Ishikawa (cell line): ENCODE measurements around the gene JAG2.

Experiments used
- CEBPB ChIP-seq: IDR thresholded peaks from 2 replicates; pipeline ENCODE4 v1.6.1; 2012
- CREB1 ChIP-seq: IDR thresholded peaks from 2 replicates; pipeline ENCODE4 v1.6.1; 2012; ENCODE audit warnings: low read depth
- EGR1 ChIP-seq: IDR thresholded peaks from 2 replicates; pipeline ENCODE4 v1.6.1; 2012
- EP300 ChIP-seq: IDR thresholded peaks from 2 replicates; pipeline ENCODE4 v1.6.1; 2012; ENCODE audit warnings: borderline replicate concordance
- FOXM1 ChIP-seq: IDR thresholded peaks from 2 replicates; pipeline ENCODE4 v1.6.1; 2012; ENCODE audit warnings: low read depth, borderline replicate concordance
- NFIC ChIP-seq: IDR thresholded peaks from 2 replicates; pipeline ENCODE4 v1.6.1; 2012
- RAD21 ChIP-seq: IDR thresholded peaks from 2 replicates; pipeline ENCODE4 v1.6.1; 2012; ENCODE audit warnings: low read depth
- TAF1 ChIP-seq: IDR thresholded peaks from 2 replicates; pipeline ENCODE4 v1.6.1; 2012; ENCODE audit warnings: low read depth, mild to moderate bottlenecking
- TCF12 ChIP-seq: IDR thresholded peaks from 2 replicates; pipeline ENCODE4 v1.6.1; 2012; ENCODE audit warnings: low read depth
- TEAD4 ChIP-seq: IDR thresholded peaks from 2 replicates; pipeline ENCODE4 v1.6.1; 2012
- YY1 ChIP-seq: IDR thresholded peaks from 2 replicates; pipeline ENCODE4 v1.6.1; 2012; ENCODE audit warnings: low read depth
- ZBTB7A ChIP-seq: IDR thresholded peaks from 2 replicates; pipeline ENCODE4 v1.6.1; 2012; ENCODE audit warnings: low read depth
- TF ChIP-seq, protein P1 (sequence below): IDR thresholded peaks from 2 replicates; pipeline ENCODE4 v1.6.1; 2012
- TF ChIP-seq, protein P2 (sequence below): IDR thresholded peaks from 2 replicates; pipeline ENCODE4 v1.6.1; 2012
- TF ChIP-seq, protein P3 (sequence below): IDR thresholded peaks from 2 replicates; pipeline ENCODE4 v1.6.1; 2012; ENCODE audit warnings: low read depth, mild to moderate bottlenecking

The JAG2 gene

DNA sequence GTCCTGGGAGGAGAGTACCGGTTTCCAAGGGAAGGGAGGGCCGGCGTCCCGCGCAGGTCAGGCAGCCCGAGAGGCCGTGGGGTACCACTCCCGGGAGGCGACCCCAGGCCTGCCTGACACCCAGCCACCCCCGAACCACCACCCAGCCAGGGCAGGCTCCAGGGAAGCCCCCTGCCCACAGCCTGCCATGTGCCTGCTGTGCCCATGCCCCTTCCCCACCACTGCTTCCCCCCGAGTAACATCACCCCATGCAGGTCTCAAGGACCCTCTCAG, 10.2 kb upstream of the JAG2 start:
- TF ChIP-seq TEAD4: no peak
- no peak for TF ChIP-seq YY1

DNA sequence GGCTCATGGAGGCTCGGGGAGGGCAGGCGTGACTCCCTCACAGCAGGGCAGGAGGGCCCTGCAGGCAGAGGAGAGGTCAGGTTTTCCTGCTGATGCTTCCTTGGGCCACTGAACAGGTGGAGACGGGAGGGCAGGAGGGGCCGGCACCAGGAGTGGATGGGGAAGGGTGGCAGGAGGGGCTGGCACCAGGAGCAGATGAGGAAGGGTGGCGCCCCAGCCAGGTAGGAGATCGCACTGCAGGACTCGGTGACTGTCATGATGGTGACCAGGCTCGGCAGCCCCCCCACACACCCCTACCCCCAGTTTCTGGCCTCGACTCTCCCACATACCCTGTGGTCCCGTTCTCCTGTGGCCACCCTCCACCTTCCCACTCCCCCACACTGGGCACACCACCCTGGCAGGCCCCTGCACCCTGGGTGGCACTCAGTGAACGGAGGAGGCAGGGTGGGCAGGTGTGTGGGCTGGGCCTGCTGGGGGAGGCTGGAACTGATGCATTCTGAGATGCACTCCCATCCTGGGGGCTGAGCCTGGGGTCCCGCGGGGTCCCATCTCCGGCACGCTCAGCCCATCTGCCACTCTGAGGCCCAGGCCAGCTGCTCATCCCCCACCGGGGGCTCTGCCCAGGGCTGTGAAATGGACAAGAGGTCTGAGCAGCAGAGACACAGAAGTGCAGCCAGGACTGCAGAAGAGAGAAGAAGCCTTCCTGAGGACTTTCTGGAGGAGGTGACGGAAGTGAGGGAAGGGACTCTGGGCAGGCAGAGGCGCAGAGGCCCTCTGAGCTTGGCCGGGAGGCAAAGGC, 9.7 kb upstream of the JAG2 start:
- TF ChIP-seq ZBTB7A (no peak), CEBPB (no peak), FOXM1 (no peak), EGR1 (no peak), YY1 (no peak), CREB1 (no peak), NFIC (no peak)
- TF ChIP-seq, protein P1, sequence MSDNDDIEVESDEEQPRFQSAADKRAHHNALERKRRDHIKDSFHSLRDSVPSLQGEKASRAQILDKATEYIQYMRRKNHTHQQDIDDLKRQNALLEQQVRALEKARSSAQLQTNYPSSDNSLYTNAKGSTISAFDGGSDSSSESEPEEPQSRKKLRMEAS: no peak
- TF ChIP-seq, protein P2, sequence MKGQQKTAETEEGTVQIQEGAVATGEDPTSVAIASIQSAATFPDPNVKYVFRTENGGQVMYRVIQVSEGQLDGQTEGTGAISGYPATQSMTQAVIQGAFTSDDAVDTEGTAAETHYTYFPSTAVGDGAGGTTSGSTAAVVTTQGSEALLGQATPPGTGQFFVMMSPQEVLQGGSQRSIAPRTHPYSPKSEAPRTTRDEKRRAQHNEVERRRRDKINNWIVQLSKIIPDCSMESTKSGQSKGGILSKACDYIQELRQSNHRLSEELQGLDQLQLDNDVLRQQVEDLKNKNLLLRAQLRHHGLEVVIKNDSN: no peak
- TF ChIP-seq, protein P3, sequence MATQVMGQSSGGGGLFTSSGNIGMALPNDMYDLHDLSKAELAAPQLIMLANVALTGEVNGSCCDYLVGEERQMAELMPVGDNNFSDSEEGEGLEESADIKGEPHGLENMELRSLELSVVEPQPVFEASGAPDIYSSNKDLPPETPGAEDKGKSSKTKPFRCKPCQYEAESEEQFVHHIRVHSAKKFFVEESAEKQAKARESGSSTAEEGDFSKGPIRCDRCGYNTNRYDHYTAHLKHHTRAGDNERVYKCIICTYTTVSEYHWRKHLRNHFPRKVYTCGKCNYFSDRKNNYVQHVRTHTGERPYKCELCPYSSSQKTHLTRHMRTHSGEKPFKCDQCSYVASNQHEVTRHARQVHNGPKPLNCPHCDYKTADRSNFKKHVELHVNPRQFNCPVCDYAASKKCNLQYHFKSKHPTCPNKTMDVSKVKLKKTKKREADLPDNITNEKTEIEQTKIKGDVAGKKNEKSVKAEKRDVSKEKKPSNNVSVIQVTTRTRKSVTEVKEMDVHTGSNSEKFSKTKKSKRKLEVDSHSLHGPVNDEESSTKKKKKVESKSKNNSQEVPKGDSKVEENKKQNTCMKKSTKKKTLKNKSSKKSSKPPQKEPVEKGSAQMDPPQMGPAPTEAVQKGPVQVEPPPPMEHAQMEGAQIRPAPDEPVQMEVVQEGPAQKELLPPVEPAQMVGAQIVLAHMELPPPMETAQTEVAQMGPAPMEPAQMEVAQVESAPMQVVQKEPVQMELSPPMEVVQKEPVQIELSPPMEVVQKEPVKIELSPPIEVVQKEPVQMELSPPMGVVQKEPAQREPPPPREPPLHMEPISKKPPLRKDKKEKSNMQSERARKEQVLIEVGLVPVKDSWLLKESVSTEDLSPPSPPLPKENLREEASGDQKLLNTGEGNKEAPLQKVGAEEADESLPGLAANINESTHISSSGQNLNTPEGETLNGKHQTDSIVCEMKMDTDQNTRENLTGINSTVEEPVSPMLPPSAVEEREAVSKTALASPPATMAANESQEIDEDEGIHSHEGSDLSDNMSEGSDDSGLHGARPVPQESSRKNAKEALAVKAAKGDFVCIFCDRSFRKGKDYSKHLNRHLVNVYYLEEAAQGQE: no peak

DNA sequence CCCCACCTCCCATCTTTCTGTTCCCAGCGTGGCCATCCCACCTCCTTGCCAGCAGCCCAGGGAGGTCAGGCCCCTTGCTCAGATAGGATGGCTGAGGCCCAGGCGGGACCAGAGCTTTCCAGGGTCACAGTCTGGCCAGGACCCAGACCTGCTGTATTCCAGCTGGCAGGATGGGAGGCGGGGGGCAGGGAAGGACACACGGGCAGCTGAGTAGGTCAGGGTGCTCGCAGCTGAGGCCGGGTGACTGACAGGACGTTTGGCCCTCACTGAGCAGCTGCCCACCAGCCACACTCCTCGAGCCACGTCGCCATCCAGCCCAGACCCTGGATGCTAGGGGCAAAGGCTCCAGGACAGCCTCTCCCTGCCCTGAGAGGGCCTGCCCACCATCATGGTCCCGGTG, 8.5 kb upstream of the JAG2 start:
- no peak for TF ChIP-seq CEBPB
- TF ChIP-seq TEAD4: no peak
- TF ChIP-seq, protein P3: no peak
- TF ChIP-seq RAD21: no peak
- TF ChIP-seq NFIC: no peak
- TF ChIP-seq EGR1: no peak
- no peak for TF ChIP-seq YY1

DNA sequence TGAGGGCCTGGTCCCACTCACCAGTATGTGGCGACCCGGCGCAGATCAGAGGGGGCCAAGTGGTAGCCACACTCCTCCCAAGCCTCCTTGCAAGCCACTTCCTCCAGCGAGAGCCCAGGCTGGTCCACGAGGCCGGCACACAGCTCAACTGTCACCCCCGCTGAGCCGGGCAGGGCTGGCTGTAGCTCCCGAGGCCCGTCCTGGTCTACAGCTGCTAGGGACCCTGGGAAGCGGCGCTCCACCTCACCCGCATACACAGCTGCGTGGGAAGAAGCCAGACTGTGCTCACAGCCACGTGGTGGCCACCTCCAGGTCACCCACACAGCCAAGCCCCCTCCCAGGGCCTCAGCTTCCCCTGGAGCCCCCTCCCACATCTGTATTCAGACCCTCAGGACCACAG, 7.9 kb upstream of the JAG2 start:
- TF ChIP-seq TAF1 (no peak), EGR1 (no peak), EP300 (no peak), ZBTB7A (no peak), YY1 (no peak), TEAD4 (no peak), FOXM1 (no peak), TCF12 (no peak), CEBPB (no peak), RAD21 (no peak), CREB1 (no peak)
- TF ChIP-seq, protein P2: no peak
- TF ChIP-seq, protein P1: no peak
- TF ChIP-seq, protein P3: no peak
